WERI-Rb-1 (cell line): ENCODE data around the gene NPAS2.

Experiments
- DNase-seq: peaks from one replicate; pipeline ENCODE4 v3.0.0-alpha.2; 2020
- H3K27ac ChIP-seq: fragments of 250-450 bp; sonication (Bioruptor Pico); 2 replicates; pipeline ENCODE4 v1.5.1; 2020; ENCODE audit warnings: mild to moderate bottlenecking, moderate library complexity
- H3K27me3 ChIP-seq: fragments of 250-450 bp; sonication (Bioruptor Pico); 2 replicates; pipeline ENCODE4 v1.5.1; 2021; ENCODE audit warnings: mild to moderate bottlenecking, low read depth, moderate library complexity; ENCODE audit not compliant: insufficient read depth, severe bottlenecking
- H3K36me3 ChIP-seq: fragments of 250-450 bp; sonication (Bioruptor Pico); 2 replicates; pipeline ENCODE4 v1.5.1; 2020; ENCODE audit warnings: mild to moderate bottlenecking, moderate library complexity
- H3K4me3 ChIP-seq: 2 replicates; pipeline ENCODE4 v1.5.1; 2011; ENCODE audit warnings: low read depth, mild to moderate bottlenecking, control low read depth, low read length
- H3K9me3 ChIP-seq: fragments of 250-450 bp; sonication (Bioruptor Pico); 2 replicates; pipeline ENCODE4 v1.5.1; 2021; ENCODE audit warnings: mild to moderate bottlenecking, moderate library complexity; ENCODE audit not compliant: severe bottlenecking
- CTCF ChIP-seq: IDR thresholded peaks from 2 replicates; pipeline ENCODE4 v1.5.1; 2011; ENCODE audit warnings: low read depth, mild to moderate bottlenecking, control low read depth, inconsistent platforms, low read length

The NPAS2 gene

DNA sequence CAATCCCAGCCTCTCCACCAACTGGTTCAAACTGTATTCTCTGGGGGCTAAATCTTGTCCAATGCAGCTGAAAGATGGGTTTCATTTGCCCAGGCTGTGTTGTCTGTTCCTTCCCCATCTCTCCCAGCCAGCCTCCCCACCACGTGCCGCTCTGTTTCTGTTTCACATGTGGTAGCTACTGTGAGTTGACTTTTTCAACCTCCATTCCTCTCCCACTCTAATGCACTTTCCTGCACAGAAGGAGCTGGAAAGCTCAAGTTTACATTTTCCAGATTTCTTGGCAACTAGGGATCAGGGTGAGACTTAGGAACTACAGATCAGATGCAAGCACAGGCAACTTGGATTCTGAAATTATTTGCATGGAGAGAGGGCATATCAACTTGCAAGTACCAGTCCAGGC is 19.0 kb upstream of the NPAS2 start:
- H3K36me3 ChIP-seq: no peaks in the 10 kb centered on the region
- no peak overlapping the region for H3K4me3 ChIP-seq
- no peak overlapping the region for H3K27ac ChIP-seq
- H3K9me3 ChIP-seq: no peaks in the 10 kb centered on the region
- no peak for DNase-seq
- no peak for TF ChIP-seq CTCF
- H3K27me3 ChIP-seq: peaks cover 5% of the 10 kb centered on the region

GRCh38 chr2:100801402-100801801 is 18.5 kb upstream of the NPAS2 start:
- Histone ChIP-seq H3K36me3 (no peaks in the 10 kb centered on the region), H3K27me3 (peaks cover 5% of the 10 kb centered on the region), H3K27ac (no peak overlapping the region), H3K9me3 (no peaks in the 10 kb centered on the region), H3K4me3 (no peak overlapping the region)
- DNase-seq: no peak
- TF ChIP-seq CTCF: no peak

DNA sequence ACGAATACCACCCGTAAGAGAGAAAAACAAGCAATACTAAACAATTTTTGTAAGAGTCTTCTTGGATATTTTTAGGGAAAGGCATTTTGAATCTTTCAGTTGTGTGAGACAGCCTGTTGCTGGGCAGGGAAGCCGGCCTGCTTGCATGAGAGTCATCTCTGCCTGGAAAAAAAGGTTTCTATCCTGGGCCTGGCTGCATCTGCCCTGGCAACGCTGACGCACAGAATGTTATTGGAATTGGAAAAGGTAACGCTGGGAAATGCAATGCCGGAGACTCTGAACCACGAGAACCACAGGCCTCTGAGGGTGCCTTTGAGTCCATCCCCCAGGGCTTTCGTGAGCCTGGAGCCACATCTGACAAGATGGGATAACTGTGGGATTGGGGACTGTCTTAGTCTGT is 17.9 kb upstream of the NPAS2 start:
- Histone ChIP-seq H3K4me3 (no peak overlapping the region), H3K27me3 (peaks cover 5% of the 10 kb centered on the region), H3K9me3 (no peaks in the 10 kb centered on the region), H3K36me3 (no peaks in the 10 kb centered on the region), H3K27ac (no peak overlapping the region)
- TF ChIP-seq CTCF: no peak
- no peak for DNase-seq

DNA sequence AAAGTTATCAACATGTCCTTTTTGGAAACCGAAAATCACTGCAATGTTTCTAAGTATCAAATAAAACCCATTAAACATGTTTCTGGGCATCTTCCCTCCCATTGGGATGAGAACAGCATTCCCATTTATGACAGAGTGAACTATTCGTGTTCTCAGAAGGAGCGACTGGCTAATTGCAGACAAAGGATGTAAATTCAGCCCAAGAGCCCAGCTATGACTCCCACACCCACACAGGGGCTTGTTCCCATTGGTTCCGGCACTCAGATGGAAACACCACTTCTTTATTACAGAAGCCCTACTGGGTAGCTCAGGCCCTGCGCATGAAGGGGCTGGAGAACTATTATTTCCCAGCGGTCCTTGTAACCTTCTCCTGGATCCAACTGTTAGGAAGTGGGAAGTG is 16.6 kb upstream of the NPAS2 start:
- Histone ChIP-seq H3K27me3 (peaks cover 3% of the 10 kb centered on the region), H3K36me3 (no peaks in the 10 kb centered on the region), H3K27ac (no peak overlapping the region), H3K4me3 (no peak overlapping the region), H3K9me3 (no peaks in the 10 kb centered on the region)
- no peak for TF ChIP-seq CTCF
- DNase-seq: no peak

DNA sequence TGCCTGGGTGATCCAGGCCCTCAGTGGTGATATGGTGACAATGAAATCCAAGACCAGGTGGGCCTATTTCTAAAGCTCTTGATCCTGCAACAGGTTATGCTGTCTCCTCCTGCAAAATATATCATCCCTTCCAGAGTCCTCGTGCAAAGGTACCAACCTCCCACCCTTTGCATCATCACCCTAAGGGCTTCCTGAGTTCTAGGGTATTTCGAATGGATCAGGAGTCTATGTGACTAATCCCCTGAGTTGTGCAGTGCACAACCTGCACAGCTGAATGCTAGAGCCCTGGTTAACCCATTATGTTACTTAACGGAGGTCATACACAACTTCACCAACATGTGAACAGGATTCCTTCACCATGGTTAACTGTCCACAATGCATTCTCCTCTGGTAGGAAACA is 13.4 kb upstream of the NPAS2 start:
- no peak overlapping the region for H3K4me3 ChIP-seq
- peaks cover 6% of the 10 kb centered on the region for H3K9me3 ChIP-seq
- H3K36me3 ChIP-seq: no peaks in the 10 kb centered on the region
- H3K27me3 ChIP-seq: peaks cover 3% of the 10 kb centered on the region
- no peak for TF ChIP-seq CTCF
- H3K27ac ChIP-seq: no peak overlapping the region
- no peak for DNase-seq

DNA sequence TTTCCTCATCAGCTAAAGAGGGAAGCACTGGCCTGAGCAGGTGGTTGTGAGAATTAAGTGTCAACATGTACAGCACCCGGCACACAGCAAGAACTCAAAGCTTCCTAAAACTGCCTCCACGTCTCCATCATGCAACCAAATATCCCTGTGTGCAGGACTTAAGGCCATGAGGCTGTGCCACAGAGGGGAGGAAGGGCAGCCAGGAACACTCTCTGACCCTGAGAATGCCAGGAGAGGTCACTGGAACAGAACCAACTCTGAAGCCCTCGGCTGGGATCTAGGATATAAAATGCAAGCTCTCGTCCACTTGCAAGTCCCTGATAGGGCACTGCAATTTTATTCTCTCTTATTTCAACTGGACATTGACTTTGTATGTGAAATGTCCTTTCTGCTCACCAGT is 12.2 kb upstream of the NPAS2 start:
- Histone ChIP-seq H3K36me3 (no peaks in the 10 kb centered on the region), H3K27me3 (peaks cover 3% of the 10 kb centered on the region), H3K27ac (no peak overlapping the region), H3K4me3 (no peak overlapping the region), H3K9me3 (peaks cover 6% of the 10 kb centered on the region)
- no peak for TF ChIP-seq CTCF
- DNase-seq: no peak
